Activated T-cell treated with anti-CD3 and anti-CD28 coated beads for 1 hour (primary cell): ENCODE data around the gene MYPN.
"Not testable (repeated sequence)": the region's sequence is repeated elsewhere in the genome, so short reads cannot be mapped to it uniquely, and the experiment has no call there.

Experiments used
- DNase-seq: peaks from one replicate; pipeline ENCODE4 v3.0.0-alpha.2; 2020; ENCODE audit warnings: low read depth

The MYPN gene

DNA sequence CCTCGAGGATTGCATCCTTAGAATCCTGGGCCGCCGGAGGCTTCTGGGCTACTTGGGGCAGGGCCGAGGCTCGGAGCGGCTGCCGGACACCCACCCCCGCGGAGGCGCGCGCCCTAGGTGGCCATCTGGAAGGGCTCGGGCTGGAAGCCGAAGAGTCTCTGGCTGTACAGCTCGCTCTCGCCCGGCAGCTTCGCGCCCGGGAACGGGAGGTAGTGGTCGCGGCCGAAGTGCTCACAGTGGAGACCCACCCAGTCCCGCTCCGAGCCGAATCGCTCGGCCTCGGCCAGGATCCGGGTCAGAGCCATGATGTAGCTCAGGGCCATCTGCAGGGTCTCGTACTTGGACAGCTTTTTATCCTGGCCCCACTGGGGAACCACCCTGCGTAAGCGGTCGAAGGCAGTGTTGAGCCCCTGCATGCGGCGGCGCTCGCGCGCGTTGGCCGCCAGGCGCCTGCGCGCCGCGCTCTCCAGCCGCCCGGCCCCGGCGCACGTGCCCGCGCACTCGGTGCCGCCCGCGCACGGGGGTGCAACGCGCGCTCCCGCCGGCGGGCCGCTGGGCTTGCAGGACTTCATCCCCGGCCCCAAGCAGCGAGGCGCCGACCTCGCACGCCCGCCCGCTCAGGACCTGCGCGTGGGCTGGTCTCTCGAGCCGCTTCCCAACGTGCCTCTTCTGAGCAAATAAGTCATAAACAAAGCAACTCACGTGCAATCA, 122.0 kb downstream of the MYPN start:
- peak; percentile 1 for DNase-seq

DNA sequence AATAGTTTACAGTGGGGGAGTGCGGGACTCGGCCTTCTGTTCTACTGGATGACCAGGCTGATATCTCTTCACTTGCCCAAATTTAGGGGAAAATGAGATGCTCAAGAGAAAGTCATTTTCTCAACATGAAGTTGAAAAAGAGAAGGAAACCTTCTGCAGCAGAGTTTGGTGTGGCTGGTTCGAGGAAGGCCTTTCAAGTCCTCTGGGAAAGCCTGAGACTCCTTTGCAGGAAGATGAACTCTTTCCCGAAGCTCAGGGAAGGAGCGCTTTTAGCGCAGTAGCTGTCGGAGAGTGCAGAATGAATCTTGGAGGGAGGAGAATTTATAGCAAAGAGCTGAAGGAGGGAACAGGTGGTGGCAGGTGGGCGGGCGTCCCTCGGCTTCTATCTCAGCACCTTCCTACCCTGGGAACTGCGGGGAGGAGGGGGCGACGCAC, 122.5 kb downstream of the MYPN start, which contains the start of gene ATOH7:
TSS of gene ATOH7 (minus strand) at position 297 of the 435 bp plus-strand sequence. CDS start 436 bp downstream, outside the sequence.
- DNase-seq = no peak

GRCh38 chr10:68233046-68233445, 123.8 kb downstream of the MYPN start:
- no peak for DNase-seq

GRCh38 chr10:68235111-68235510, 125.8 kb downstream of the MYPN start:
- DNase-seq = no peak

GRCh38 chr10:68235581-68235980, 126.3 kb downstream of the MYPN start:
- DNase-seq = no peak

DNA sequence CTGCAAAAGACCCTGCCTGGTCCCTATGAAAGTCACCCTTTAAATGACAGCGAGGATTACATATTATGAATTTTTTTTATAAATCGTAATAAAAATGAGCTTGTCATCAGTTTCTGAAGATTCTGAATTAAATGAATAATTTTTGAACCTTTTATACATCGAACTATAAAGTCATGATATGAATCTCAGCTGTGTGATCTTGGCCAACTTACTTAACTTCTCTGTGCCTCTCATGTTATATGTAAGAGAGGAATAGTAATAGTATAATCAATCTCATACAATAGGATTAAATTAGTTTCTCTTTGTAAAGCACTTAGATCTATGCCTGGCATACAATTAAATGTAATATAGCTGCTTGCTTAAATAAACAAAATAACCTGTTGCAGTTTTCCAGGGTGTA, 127.9 kb downstream of the MYPN start:
- no peak for DNase-seq

DNA sequence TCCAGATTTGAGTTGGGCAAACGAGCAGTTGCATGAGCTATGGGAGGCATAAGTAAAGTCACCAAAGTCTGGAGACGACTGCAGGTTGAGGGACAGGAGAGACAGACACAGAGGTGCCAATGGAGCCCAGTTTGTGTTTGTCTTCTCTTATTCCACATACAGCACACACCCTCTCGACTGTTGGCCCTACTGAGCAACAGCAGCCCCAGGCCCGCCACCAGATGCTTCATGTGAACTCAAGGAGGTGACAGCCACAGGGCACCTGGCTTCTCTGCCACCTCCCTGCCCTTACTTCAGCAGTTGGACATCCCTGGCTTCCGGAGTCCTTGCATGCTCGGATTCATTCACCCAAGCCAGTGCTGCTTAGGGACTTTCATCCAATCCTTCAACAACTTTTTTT, 129.1 kb downstream of the MYPN start:
- no peak for DNase-seq

DNA sequence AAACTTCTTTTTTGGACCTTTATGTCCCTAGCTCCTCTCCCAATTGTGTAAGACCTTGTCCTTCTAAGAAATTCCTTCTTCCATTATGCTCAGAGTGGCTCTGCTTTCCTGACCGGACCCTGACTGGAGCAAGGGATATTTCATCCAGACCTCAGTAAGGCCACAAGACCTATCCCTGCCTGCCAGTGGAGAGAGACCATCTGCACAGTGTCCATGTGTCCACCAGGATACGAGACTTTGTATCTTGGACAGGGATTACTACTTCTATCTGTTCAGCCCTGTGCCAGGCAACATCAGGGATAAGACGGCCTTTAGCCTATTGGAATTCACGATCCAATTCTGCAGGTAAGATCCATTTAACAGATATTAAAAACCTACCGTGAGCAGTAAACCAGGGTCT, 129.8 kb downstream of the MYPN start:
- no peak for DNase-seq

- no peak for DNase-seq
Observed at GRCh38 chr10:68239596-68240150, 130.4 kb downstream of the MYPN start.

- DNase-seq = no peak
Observed at GRCh38 chr10:68242051-68242450, 132.8 kb downstream of the MYPN start.

GRCh38 chr10:68246397-68246796, 137.1 kb downstream of the MYPN start:
- not testable (repeated sequence) for DNase-seq

DNA sequence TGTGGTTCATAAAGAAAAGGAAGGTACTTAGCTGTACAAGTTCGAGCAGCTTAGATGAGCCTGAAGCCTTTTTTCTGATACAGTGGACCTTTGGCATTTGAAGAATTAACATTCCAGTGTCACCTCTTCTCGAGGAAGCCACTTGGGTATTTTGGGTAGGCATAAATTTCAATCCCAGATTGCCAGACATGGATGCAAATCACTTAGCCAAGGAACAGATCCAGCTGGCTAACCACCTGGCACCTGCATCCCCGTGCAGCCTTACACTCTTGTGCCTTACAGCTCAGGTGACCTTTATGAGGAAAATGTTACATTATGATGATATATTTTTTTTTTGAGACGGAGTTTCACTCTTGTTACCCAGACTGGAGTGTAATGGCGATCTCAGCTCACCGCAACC, 138.6 kb downstream of the MYPN start:
- no peak for DNase-seq

DNA sequence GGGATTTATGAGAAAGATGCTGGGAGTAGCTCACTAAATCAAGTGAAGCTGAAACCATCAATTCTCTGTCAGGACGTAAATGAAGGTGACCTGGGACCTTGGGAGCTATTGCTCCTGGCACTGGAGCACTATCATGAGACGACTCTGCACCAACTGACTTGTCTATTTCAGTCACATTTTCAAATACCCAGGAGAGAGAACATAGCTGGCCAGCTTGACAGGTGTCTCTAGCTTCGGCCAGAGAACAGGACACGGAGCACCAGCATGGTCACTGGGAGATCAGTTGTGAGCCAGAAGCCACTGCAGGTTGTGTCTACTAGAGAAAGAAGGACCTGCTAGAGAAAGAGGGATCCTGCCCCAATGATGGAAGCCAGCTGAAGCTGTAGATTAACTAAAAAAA, 140.0 kb downstream of the MYPN start:
- no peak for DNase-seq

DNA sequence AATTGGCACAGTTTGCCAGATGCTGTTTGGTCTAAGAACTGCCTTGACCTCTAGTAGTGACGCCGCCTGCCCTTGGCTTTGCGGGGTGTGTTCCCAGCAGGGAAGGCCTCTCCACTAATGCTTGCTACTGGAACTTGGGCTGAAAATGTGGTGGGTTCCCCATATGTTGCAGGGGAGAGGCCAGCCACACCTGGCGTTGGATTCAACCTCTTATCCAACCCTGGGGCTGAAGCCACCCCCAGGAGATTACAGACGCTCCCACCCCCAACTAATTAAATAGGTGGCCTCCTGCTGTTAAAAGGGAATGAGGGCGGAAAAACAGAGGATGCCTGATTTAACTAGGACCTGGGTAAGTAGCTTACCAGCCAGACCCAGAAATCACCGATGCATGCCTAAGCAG, 141.9 kb downstream of the MYPN start:
- no peak for DNase-seq

GRCh38 chr10:68251625-68252495, 142.6 kb downstream of the MYPN start:
- DNase-seq = no peak

- no peak for DNase-seq
Observed at GRCh38 chr10:68253346-68253745, 144.1 kb downstream of the MYPN start.

GRCh38 chr10:68261132-68261856, 152.0 kb downstream of the MYPN start:
- DNase-seq = no peak
